Activated naive CD4-positive, alpha-beta T cell treated with anti-CD3 and anti-CD28 coated beads, Interleukin-2, amount 50 U/mL, for 72 hours (primary cell): ENCODE measurements around the gene DPYSL4. TPM values are rescaled to one million over a fixed set of nuclear protein-coding genes. Genes with fewer than 3 reads are reported as not detected.

Experiments used
- ATAC-seq, 2 donors: fragments of 150-1000 bp; cut with Tn5 transposase; 2 replicates each; pipeline ENCODE4 v1.10.0; 2021; ENCODE audit warnings: mild to moderate bottlenecking in 2 of 2, moderate library complexity in 2 of 2
- DNase-seq, 2 donors: peaks; one replicate each; pipeline ENCODE4 v3.0.0; 2021 to 2022; ENCODE audit warnings: low spot score in 2 of 2
- H3K27ac Mint-ChIP-seq, 2 donors: one replicate each; pipeline ENCODE4 v1.8.0; 2022; ENCODE audit warnings: mild to moderate bottlenecking in 2 of 2, mixed read lengths in 2 of 2
- H3K36me3 Mint-ChIP-seq, 2 donors: one replicate each; pipeline ENCODE4 v1.8.0; 2022; ENCODE audit warnings: mixed read lengths in 2 of 2
- H3K9me3 Mint-ChIP-seq, 2 donors: one replicate each; pipeline ENCODE4 v1.8.0; 2022; ENCODE audit warnings: mixed read lengths in 2 of 2
- total RNA-seq, 2 donors: library from RNA; stranded (reverse); gene quantifications; one replicate each; pipeline ENCODE4 v1.2.3, GENCODE V29; 2022

DPYSL4 gene
- total RNA-seq, 2 donors from 2014 or later: 2.8 to 65.2 TPM

GRCh38 chr10:132146941-132147915, 39.5 kb upstream of the DPYSL4 start:
- Mint-ChIP-seq H3K9me3 (no peaks in the 10 kb centered on the region), H3K27ac (no peak overlapping the region), H3K36me3 (no peaks in the 10 kb centered on the region)
- DNase-seq (no peak), ATAC-seq (no peak)

- no peaks in the 10 kb centered on the region for H3K36me3 Mint-ChIP-seq
- no peak for ATAC-seq
- DNase-seq: no peak
Observed at GRCh38 chr10:132148261-132149251, 38.2 kb upstream of the DPYSL4 start.

GRCh38 chr10:132149271-132149670, 37.5 kb upstream of the DPYSL4 start:
- Mint-ChIP-seq H3K27ac (no peak overlapping the region), H3K36me3 (no peaks in the 10 kb centered on the region), H3K9me3 (no peaks in the 10 kb centered on the region)
- ATAC-seq (no peak), DNase-seq (no peak)

More at GRCh38 chr10:132148261-132149251, 38.2 kb upstream of the DPYSL4 start:
- Mint-ChIP-seq H3K27ac (peak overlapping the region in 1 of 2 donors; percentile 65), H3K9me3 (no peaks in the 10 kb centered on the region)

GRCh38 chr10:132149917-132150316, 36.8 kb upstream of the DPYSL4 start:
- DNase-seq (no peak), ATAC-seq (no peak)
- Mint-ChIP-seq H3K9me3 (no peaks in the 10 kb centered on the region), H3K27ac (no peak overlapping the region), H3K36me3 (no peaks in the 10 kb centered on the region)

GRCh38 chr10:132150777-132151176, 36.0 kb upstream of the DPYSL4 start:
- H3K9me3 Mint-ChIP-seq: no peaks in the 10 kb centered on the region

DNA sequence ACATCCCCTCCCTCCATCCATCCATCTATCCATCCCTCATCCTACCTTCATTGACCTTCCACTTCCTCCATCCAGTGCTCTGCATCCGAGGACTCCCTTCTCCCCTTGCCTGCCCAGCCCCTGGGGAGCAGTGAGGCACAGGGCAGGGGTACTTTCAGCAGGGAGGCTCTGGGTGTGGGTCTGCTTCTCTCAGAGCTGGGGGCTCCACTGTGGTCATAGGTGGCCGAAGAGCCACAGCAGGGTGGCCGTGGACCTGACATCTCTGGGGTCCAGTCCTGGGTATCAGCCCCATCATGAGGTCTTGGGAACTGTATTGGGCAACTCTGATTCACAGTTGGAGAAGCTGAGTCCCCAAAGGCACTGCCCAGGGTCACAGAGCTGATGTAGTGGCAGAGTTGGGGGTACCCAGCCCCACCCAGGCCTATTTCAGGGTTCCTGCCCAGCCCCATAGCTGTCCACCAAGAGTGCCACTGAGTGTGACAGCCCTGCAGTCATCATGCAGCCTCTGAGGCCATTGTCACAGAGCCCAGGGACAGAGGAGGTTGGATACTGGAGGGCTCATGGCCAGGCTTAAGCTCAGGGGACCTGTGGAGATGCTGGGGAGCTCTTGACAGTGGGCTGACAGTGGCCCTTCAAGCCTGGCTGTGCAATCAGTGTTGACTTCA, 35.3 kb upstream of the DPYSL4 start:
- Mint-ChIP-seq H3K36me3 (no peaks in the 10 kb centered on the region), H3K27ac (no peak overlapping the region), H3K9me3 (no peaks in the 10 kb centered on the region)
- peak in 1 of 2 donors; percentile 10 for ATAC-seq
- peak in 1 of 2 donors; percentile 50 for DNase-seq

More at GRCh38 chr10:132150777-132151176, 36.0 kb upstream of the DPYSL4 start:
- H3K27ac Mint-ChIP-seq: no peak overlapping the region
- no peak for ATAC-seq
- DNase-seq: no peak
- no peaks in the 10 kb centered on the region for H3K36me3 Mint-ChIP-seq

DNA sequence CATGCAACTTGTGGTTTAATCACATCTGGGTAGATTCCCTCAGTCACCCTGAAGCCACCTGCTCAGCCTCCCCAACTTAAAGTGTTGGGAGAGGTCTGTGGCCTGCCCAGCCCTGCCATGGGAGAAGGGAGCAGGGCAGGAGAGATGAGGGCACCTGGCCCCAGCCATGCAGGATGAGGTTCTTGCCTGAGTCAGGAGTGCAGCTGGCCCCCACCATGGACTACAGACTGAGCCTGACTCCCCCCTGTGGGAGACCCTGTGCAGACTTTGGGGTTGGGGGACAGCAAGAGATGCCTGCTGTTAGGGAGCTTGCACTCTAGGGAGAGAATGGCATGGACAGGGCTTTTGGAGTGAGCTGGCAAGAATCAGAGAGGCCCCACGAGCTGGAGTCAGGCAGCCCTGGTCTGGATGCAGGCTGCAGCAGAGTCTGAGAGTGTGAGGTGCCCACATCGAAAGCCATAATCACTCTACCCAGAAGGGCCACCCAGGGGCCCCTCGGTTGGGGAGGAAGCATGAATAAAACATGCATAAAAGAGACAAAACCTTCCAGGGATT, 34.7 kb upstream of the DPYSL4 start:
- Mint-ChIP-seq H3K27ac (no peak overlapping the region), H3K9me3 (no peaks in the 10 kb centered on the region), H3K36me3 (no peaks in the 10 kb centered on the region)
- ATAC-seq (peak in 1 of 2 donors; percentile 14), DNase-seq (no peak)

- Mint-ChIP-seq H3K36me3 (no peaks in the 10 kb centered on the region), H3K27ac (no peak overlapping the region), H3K9me3 (no peaks in the 10 kb centered on the region)
- DNase-seq (no peak), ATAC-seq (no peak)
Observed at GRCh38 chr10:132152896-132153580, 33.7 kb upstream of the DPYSL4 start.

DNA sequence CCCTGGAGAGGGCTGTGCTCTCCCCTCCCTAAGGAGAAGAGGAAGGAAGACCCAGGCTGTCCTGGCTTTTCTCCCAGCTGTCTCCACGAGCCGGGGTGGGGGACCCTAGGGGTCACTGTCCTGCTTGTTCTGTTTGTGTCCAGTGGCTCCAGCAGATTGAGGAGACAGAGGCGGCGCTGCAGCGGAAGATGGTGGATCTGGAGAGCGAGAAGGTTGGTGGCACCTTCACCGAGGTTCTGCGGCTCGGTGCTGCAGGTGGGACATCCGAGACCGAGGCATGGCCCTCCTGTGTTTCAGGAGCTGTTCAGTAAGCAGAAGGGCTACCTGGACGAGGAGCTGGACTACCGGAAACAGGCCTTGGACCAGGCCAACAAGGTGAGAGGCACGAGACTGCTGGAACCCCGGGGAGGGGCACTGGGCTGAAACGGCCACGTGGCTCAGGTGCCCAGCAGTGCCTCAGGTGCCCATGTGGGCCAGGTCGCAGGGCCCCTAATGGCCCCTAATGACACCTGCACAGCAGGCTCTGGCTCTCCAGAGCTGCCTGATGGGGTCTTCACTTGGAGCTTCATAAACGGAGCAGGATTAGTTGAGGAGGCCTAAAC, 33.0 kb upstream of the DPYSL4 start:
- Mint-ChIP-seq H3K36me3 (no peaks in the 10 kb centered on the region), H3K9me3 (no peaks in the 10 kb centered on the region), H3K27ac (no peak overlapping the region)
- DNase-seq (no peak), ATAC-seq (no peak)

GRCh38 chr10:132154440-132154839, 32.3 kb upstream of the DPYSL4 start:
- Mint-ChIP-seq H3K9me3 (no peaks in the 10 kb centered on the region), H3K36me3 (no peaks in the 10 kb centered on the region), H3K27ac (no peak overlapping the region)
- ATAC-seq: no peak
- DNase-seq: no peak

GRCh38 chr10:132154931-132155330, 31.8 kb upstream of the DPYSL4 start:
- Mint-ChIP-seq H3K9me3 (no peaks in the 10 kb centered on the region), H3K27ac (no peak overlapping the region), H3K36me3 (no peaks in the 10 kb centered on the region)
- no peak for DNase-seq
- ATAC-seq: no peak

DNA sequence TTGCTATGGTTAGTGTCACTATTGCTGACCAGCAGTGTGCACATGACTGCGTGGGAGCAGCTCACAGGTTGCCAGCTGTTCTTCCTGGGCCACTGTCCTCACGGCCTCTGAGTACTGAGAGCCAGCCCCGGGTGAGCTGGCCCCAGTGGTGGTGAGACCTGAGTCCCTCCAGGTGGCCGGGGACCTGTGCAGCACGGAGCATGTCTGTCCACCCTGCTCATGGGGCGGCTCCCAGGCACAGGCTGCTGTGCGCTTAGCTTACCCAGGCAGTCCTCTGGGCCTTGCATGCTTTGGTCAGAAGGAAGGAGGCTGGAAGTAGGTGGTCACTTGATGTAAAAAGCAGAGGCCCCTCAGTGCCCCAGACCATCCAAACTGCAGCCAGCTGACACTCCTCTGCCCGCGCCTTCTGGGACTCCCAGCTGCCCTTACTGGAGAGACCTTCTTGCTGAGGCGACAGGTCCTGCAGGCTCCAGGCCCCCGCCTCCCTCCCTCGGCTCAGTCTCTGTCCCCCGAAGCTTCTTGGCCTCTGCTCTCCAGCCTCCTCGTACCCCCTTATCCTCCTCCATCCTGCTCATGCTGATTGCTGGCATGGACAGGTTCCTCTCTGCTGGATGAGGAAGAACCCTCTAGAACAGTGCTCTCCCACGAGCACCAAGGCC, 30.9 kb upstream of the DPYSL4 start:
- ATAC-seq: no peak
- no peaks in the 10 kb centered on the region for H3K36me3 Mint-ChIP-seq
- peak overlapping the region in 1 of 2 donors; percentile 27 for H3K27ac Mint-ChIP-seq
- H3K9me3 Mint-ChIP-seq: no peaks in the 10 kb centered on the region
- no peak for DNase-seq

DNA sequence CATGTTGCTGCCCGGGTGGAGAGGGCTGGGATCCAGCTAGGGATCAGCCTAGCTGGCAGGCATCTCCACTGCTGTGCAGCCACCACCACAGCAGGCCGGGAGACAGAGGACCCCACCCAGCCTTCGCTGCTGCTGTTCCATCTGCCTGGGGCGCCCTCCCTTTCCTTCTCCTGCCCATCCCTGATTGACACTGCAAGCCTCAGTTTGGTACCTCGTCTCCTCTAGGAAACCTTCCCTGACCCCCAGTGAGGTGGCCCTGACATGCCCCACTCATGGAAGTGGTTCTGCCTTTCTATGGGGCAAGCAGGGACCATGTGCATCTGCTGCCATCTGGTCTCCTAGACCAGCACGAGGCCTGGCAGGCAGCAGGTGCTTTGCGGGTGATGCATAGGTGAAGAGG, 30.4 kb upstream of the DPYSL4 start:
- DNase-seq: no peak
- ATAC-seq: no peak
- Mint-ChIP-seq H3K27ac (peak overlapping the region in 1 of 2 donors; percentile 27), H3K36me3 (no peaks in the 10 kb centered on the region), H3K9me3 (no peaks in the 10 kb centered on the region)

DNA sequence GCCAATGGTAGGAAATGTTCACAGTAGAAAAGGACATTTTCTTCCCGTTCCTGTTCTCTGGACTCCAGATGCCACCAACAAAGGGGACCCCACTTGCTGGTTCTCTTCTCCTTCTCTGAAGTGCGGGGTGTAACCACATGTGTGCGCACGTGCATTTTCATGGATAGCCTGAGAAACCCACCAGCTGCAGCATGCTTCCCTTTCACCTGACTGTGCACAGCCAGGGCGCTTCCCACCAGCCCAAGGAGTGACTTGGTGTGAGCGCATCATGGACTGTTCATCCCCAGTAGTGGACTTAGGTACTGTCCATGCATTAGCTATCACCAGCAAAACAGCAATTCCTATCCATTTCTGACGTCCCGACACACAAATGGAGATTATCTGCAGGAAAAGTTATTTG, 29.6 kb upstream of the DPYSL4 start:
- no peak for DNase-seq
- Mint-ChIP-seq H3K36me3 (peaks cover 5% of the 10 kb centered on the region in 2 donors), H3K9me3 (peaks cover 0 to 4% of the 10 kb centered on the region in 2 donors), H3K27ac (no peak overlapping the region)
- ATAC-seq: no peak
